DOHH2 (cell line): ENCODE data around the gene KPNA2.
"Not testable (repeated sequence)": the region's sequence is repeated elsewhere in the genome, so short reads cannot be mapped to it uniquely, and the experiment has no call there.

ENCODE experiments used
- H3F3A ChIP-seq: fragments of 200-600 bp; sonication (generic), shearing (Covaris generic); 2 replicates; pipeline ENCODE4 v1.6.0; 2016; ENCODE audit warnings: antibody characterized with exemption, mild to moderate bottlenecking; ENCODE audit not compliant: control insufficient read depth, insufficient read depth
- H3K27ac ChIP-seq: fragments of 200-600 bp; sonication (generic); 2 replicates; pipeline ENCODE4 v1.5.1; 2014; ENCODE audit warnings: low read depth, mild to moderate bottlenecking, low read length, moderate library complexity
- H3K27me3 ChIP-seq: fragments of 200-600 bp; sonication (generic); 2 replicates; pipeline ENCODE4 v1.6.1; 2014; ENCODE audit warnings: mild to moderate bottlenecking, low read length, mixed read lengths; ENCODE audit not compliant: control insufficient read depth
- H3K36me3 ChIP-seq: fragments of 200-600 bp; sonication (generic); 2 replicates; pipeline ENCODE4 v1.6.1; 2014; ENCODE audit warnings: mild to moderate bottlenecking, low read length, moderate library complexity, mixed read lengths; ENCODE audit not compliant: control insufficient read depth
- H3K4me1 ChIP-seq: fragments of 200-600 bp; sonication (generic); 2 replicates; pipeline ENCODE4 v1.6.1; 2014; ENCODE audit warnings: mild to moderate bottlenecking, low read length, mixed read lengths; ENCODE audit not compliant: control insufficient read depth
- H3K4me2 ChIP-seq: fragments of 200-600 bp; sonication (generic); 2 replicates; pipeline ENCODE4 v1.6.0; 2014; ENCODE audit warnings: mild to moderate bottlenecking, low read length, moderate library complexity
- H3K4me3 ChIP-seq: fragments of 200-600 bp; sonication (generic); 2 replicates; pipeline ENCODE4 v1.5.1; 2014; ENCODE audit warnings: mild to moderate bottlenecking, low read length, mixed read lengths
- H3K79me2 ChIP-seq: fragments of 200-600 bp; sonication (generic); 2 replicates; pipeline ENCODE4 v1.6.1; 2014; ENCODE audit warnings: mild to moderate bottlenecking, low read length, mixed read lengths; ENCODE audit not compliant: control insufficient read depth
- H3K9me2 ChIP-seq: fragments of 200-600 bp; sonication (generic); replicated peaks from 2 replicates; pipeline ENCODE4 v1.6.1; 2014; ENCODE audit warnings: mild to moderate bottlenecking, low read length, mixed read lengths; ENCODE audit not compliant: control insufficient read depth
- H3K9me3 ChIP-seq: fragments of 200-600 bp; sonication (generic); 2 replicates; pipeline ENCODE4 v1.6.1; 2014; ENCODE audit warnings: antibody characterized with exemption, low read length, mixed read lengths; ENCODE audit not compliant: control insufficient read depth, insufficient read depth
- H4K20me1 ChIP-seq: fragments of 200-600 bp; sonication (generic); 2 replicates; pipeline ENCODE4 v1.6.0; 2014; ENCODE audit warnings: low read depth, mild to moderate bottlenecking, antibody characterized with exemption, low read length, moderate library complexity; ENCODE audit not compliant: control insufficient read depth, insufficient read depth
- EZH2phosphoT487 ChIP-seq: fragments of 200-600 bp; sonication (generic); IDR thresholded peaks from 2 replicates; pipeline ENCODE4 v1.6.1; 2017; ENCODE audit warnings: borderline replicate concordance, mild to moderate bottlenecking, antibody characterized with exemption, low read length, moderate library complexity, mixed read lengths
- TF ChIP-seq, protein P1 (sequence below): fragments of 200-600 bp; sonication (generic); IDR thresholded peaks from one replicate; pipeline ENCODE4 v1.5.1; 2014; ENCODE audit warnings: antibody characterized with exemption, mild to moderate bottlenecking, low read depth, low read length; ENCODE audit not compliant: poor library complexity, severe bottlenecking

Gene KPNA2

DNA sequence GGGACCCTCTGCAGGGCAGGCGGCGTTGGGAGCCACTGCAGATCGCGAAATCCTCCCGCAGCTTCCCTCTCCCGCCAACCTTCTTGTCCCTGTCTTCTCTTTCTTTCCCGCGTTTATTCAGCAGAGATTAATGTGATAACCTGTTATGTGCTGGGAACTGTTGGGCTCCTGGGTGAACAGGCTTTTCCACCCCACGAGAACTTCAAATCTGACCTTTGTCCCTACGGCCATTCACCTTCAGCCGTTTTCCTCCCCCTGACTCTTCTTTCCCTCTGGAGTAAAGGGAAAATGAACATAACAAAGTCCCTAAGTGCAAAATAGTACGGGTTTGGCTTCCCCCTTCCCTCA, 15.2 kb upstream of the KPNA2 start:
- peaks cover 8% of the 10 kb centered on the region for H3F3A ChIP-seq
- no peaks in the 10 kb centered on the region for H3K79me2 ChIP-seq
- H3K9me3 ChIP-seq = no peaks in the 10 kb centered on the region
- TF ChIP-seq EZH2phosphoT487 = no peak
- TF ChIP-seq, protein P1, sequence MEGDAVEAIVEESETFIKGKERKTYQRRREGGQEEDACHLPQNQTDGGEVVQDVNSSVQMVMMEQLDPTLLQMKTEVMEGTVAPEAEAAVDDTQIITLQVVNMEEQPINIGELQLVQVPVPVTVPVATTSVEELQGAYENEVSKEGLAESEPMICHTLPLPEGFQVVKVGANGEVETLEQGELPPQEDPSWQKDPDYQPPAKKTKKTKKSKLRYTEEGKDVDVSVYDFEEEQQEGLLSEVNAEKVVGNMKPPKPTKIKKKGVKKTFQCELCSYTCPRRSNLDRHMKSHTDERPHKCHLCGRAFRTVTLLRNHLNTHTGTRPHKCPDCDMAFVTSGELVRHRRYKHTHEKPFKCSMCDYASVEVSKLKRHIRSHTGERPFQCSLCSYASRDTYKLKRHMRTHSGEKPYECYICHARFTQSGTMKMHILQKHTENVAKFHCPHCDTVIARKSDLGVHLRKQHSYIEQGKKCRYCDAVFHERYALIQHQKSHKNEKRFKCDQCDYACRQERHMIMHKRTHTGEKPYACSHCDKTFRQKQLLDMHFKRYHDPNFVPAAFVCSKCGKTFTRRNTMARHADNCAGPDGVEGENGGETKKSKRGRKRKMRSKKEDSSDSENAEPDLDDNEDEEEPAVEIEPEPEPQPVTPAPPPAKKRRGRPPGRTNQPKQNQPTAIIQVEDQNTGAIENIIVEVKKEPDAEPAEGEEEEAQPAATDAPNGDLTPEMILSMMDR = no peak
- no peaks in the 10 kb centered on the region for H3K36me3 ChIP-seq
- peaks cover 13% of the 10 kb centered on the region for H3K4me1 ChIP-seq
- peak overlapping the region; percentile 96 for H3K4me2 ChIP-seq
- no peaks in the 10 kb centered on the region for H3K9me2 ChIP-seq
- H4K20me1 ChIP-seq = no peaks in the 10 kb centered on the region
- H3K4me3 ChIP-seq = peak overlapping the region; percentile 83
- H3K27ac ChIP-seq = peak overlapping the region; percentile 51
- 0 out of 2 replicates have a peak, but pooled peaks cover 2% of the 10 kb centered on the region for H3K27me3 ChIP-seq

DNA sequence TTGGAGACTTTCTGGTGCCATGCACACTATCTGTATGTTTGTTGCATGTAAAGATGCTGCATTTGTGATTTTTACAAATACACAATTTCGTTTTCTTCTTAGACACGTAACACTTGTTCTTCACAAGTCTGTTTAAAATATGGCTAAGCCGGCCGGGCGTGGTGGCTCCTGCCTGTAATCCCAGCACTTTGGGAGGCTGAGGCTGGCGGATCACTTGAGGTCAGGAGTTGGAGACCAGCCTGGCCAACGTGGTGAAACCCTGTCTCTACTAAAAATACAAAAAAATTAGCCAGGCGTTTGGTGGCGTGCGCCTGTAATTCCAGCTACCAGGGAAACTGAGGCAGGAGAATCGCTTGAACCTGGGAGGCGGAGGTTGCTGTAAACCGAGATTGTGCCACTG, 14.7 kb upstream of the KPNA2 start:
- H3K9me2 ChIP-seq, H4K20me1 ChIP-seq, H3K79me2 ChIP-seq, H3F3A ChIP-seq, H3K27me3 ChIP-seq, H3K27ac ChIP-seq, H3K36me3 ChIP-seq, H3K9me3 ChIP-seq: not testable (repeated sequence)
- peak overlapping the region; percentile 83 for H3K4me3 ChIP-seq
- H3K4me2 ChIP-seq = peak overlapping the region; percentile 96
- peaks cover 13% of the 10 kb centered on the region for H3K4me1 ChIP-seq

DNA sequence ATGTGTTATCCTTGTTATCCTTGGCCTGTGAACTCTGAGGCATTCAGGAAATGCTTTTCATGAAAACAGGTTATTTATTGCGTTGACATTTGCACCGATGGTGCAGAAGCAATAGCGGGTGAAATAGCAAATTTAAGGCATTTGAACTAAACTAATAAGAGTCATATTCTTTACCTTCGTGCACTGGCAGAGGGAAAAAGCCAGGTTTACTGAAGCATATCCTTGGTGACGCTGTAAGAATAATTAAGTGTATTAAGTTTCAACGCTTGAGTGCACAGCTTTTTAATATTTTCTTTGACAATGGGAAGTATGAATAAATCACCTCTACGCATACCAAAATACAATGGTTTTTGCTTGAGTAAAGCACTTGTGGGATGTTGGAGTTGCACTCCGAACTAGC, 13.6 kb upstream of the KPNA2 start:
- H3K27me3 ChIP-seq = no peaks in the 10 kb centered on the region
- H3K27ac ChIP-seq = no peak overlapping the region
- peaks cover 8% of the 10 kb centered on the region for H3F3A ChIP-seq
- no peaks in the 10 kb centered on the region for H3K79me2 ChIP-seq
- H3K36me3 ChIP-seq = no peaks in the 10 kb centered on the region
- no peak overlapping the region for H3K4me2 ChIP-seq
- H3K4me1 ChIP-seq = peaks cover 13% of the 10 kb centered on the region
- no peaks in the 10 kb centered on the region for H3K9me3 ChIP-seq
- H3K9me2 ChIP-seq = no peaks in the 10 kb centered on the region
- no peak overlapping the region for H3K4me3 ChIP-seq
- no peaks in the 10 kb centered on the region for H4K20me1 ChIP-seq
- TF ChIP-seq EZH2phosphoT487 = no peak
- TF ChIP-seq, protein P1 = no peak

DNA sequence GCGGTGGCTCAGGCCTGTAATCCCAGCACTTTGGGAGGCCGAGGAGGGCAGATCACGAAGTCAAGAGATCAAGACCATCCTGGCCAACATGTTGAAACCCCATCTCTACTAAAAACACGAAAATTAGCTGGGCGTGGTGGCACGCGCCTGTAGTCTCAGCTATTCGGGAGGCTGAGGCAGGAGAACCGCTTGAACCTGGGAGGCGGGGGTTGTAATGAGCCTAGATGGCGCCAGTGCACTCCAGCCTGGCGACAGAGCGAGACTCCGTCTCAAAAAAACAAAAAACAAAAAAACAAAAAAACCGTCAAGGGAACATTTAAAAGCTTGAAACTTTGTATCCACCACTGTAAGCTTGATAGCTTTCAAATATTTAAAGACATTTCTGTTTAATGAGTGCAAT, 13.0 kb upstream of the KPNA2 start:
- not testable (repeated sequence) for H3K4me3 ChIP-seq, H4K20me1 ChIP-seq, H3F3A ChIP-seq, H3K36me3 ChIP-seq, H3K9me2 ChIP-seq, H3K4me2 ChIP-seq, H3K27ac ChIP-seq, H3K9me3 ChIP-seq, H3K27me3 ChIP-seq, H3K79me2 ChIP-seq
- peaks cover 13% of the 10 kb centered on the region for H3K4me1 ChIP-seq
- TF ChIP-seq, protein P1 = peak; percentile 47
